HG03139 (cell line): Measurements from ENCODE around the gene CTNNA2.

Experiments
- ATAC-seq: cut with Tn5 transposase; IDR thresholded peaks from one replicate; pipeline ENCODE4 v1.9.1; 2021; ENCODE audit not compliant: unreplicated experiment

Gene CTNNA2

GRCh38 chr2:79975791-79976565, 463.1 kb downstream of the CTNNA2 start:
- no peak for ATAC-seq

GRCh38 chr2:79977792-79978191, 464.9 kb downstream of the CTNNA2 start:
- ATAC-seq = no peak

GRCh38 chr2:79980116-79980515, 467.3 kb downstream of the CTNNA2 start:
- ATAC-seq = no peak

GRCh38 chr2:79980816-79981215, 468.0 kb downstream of the CTNNA2 start:
- ATAC-seq = no peak

GRCh38 chr2:79981316-79981715, 468.5 kb downstream of the CTNNA2 start:
- no peak for ATAC-seq

GRCh38 chr2:79982445-79982844, 469.6 kb downstream of the CTNNA2 start:
- ATAC-seq = no peak

- no peak for ATAC-seq
These were observed 471.6 kb downstream of the CTNNA2 start for GRCh38 chr2:79984476-79984875.

- no peak for ATAC-seq
These were observed 472.3 kb downstream of the CTNNA2 start for GRCh38 chr2:79985145-79985544.

GRCh38 chr2:79985571-79985970, 472.7 kb downstream of the CTNNA2 start:
- no peak for ATAC-seq

GRCh38 chr2:79993144-79993543, 480.3 kb downstream of the CTNNA2 start:
- ATAC-seq = no peak

GRCh38 chr2:79994161-79994560, 481.3 kb downstream of the CTNNA2 start:
- ATAC-seq = no peak

GRCh38 chr2:79994965-79995364, 482.1 kb downstream of the CTNNA2 start:
- no peak for ATAC-seq

GRCh38 chr2:79996709-79997108, 483.9 kb downstream of the CTNNA2 start:
- ATAC-seq = no peak

- ATAC-seq = no peak
These were observed 488.9 kb downstream of the CTNNA2 start for GRCh38 chr2:80001701-80002101.

- ATAC-seq = no peak
These were observed 489.3 kb downstream of the CTNNA2 start for GRCh38 chr2:80002112-80002511.

GRCh38 chr2:80002568-80003157, 489.8 kb downstream of the CTNNA2 start:
- no peak for ATAC-seq

- ATAC-seq = no peak
These were observed 495.1 kb downstream of the CTNNA2 start for GRCh38 chr2:80007777-80008503.

- ATAC-seq = no peak
These were observed 495.7 kb downstream of the CTNNA2 start for GRCh38 chr2:80008596-80008995.

- ATAC-seq = no peak
These were observed 496.4 kb downstream of the CTNNA2 start for GRCh38 chr2:80009211-80009610.

- ATAC-seq = no peak
These were observed 499.2 kb downstream of the CTNNA2 start for GRCh38 chr2:80012061-80012460.

- ATAC-seq = no peak
These were observed 501.8 kb downstream of the CTNNA2 start for GRCh38 chr2:80014637-80015036.

- ATAC-seq = no peak
These were observed 503.3 kb downstream of the CTNNA2 start for GRCh38 chr2:80016171-80016570.
